HUDEP-2 (cell line): Measurements from ENCODE around the gene NCKAP1.
"Not testable (repeated sequence)": the region's sequence is repeated elsewhere in the genome, so short reads cannot be mapped to it uniquely, and the experiment has no call there.

Source experiments
- DNase-seq, 76 experiments: peaks; one replicate each; lab custom pipeline; 2025; ENCODE audit not compliant: unreplicated experiment in 76 of 76; lab: John Stamatoyannopoulos, UW

Gene NCKAP1

DNA sequence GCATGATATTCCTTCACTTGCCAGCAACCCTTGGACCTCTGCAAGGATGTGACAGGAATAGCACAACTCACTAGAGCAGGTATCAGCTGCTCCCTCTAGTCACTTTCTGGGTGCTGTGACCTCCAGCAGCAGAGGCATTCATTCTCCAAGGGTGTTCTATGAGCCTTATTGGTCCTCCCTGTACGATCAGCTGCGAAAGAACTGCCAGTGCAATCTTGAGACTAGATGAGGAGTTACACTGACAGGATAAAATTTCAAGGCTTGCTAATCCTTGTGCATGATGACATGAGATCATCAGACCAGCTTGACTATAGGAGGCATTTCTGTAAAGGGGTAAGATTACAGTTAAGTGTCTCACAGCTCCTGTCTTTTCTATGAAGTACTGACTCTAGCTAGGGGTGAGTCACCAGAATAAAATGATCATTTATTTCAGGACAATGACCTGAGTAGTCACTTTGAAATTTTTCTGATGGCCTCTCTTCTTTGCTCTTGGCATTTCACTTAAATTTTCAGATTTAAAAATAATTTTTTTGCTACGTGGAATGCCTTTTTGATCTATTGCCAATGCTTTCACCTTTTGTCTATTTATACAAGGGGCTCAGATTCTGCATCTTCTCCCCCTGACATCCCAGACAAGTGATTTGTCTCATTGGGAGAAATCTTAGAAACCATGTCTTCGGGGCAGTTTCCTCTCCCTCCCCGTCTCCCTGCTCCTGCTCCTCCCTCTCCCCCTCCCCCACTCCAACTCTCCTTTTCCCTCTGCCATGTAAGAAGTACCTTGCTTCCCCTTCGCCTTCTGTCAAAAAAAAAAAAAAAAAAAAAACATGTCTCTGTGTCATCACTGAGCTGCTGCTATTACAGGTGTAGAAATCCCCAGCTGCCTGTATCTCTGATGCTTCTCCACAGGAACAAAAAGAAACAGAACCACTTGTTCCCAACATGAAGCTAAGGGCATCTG is 122.6 kb downstream of the NCKAP1 start:
- DNase-seq: no peak

DNA sequence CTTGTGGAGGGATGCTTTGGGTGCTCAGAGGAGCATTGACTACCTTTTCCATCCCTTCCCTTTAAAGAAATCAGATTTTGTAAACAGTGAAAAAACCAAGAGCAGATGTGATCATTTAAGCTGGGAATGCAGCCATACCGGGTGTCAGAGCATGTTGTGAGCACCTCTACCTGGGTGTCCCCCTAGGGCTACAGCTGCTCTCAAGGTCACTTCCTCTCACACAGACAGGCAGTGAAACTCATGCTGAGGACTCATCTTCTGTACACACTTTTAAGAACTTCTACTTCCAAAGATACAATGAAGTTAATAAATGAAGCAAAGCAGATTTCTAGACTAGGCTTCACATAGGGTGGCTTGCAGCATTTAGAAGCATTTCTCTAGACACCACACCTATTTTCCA is 123.4 kb downstream of the NCKAP1 start:
- no peak for DNase-seq

GRCh38 chr2:182913064-182913463 is 125.2 kb downstream of the NCKAP1 start:
- no peak for DNase-seq

GRCh38 chr2:182912518-182912915 is 125.7 kb downstream of the NCKAP1 start:
- DNase-seq: no peak

GRCh38 chr2:182911813-182912517 is 126.3 kb downstream of the NCKAP1 start:
- no peak for DNase-seq

DNA sequence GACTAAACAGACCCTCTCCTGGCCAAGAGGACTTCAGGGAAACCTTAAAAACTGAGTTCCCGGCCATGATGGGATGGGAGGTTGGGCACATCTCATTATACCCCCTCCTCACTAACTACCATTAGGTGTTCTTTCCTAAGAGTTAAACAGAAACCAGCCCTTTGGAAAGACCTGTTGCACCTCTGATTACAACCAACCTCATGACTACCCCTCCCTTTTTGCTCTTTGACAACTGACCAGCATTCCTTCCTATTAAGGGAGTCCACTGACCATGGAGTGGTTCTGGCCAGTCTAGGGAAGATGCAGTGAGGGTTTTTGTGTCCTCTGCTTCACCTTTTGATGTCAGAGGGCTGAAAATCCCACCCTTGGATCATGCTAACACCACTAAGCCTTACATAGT is 127.3 kb downstream of the NCKAP1 start:
- DNase-seq: no peak

DNA sequence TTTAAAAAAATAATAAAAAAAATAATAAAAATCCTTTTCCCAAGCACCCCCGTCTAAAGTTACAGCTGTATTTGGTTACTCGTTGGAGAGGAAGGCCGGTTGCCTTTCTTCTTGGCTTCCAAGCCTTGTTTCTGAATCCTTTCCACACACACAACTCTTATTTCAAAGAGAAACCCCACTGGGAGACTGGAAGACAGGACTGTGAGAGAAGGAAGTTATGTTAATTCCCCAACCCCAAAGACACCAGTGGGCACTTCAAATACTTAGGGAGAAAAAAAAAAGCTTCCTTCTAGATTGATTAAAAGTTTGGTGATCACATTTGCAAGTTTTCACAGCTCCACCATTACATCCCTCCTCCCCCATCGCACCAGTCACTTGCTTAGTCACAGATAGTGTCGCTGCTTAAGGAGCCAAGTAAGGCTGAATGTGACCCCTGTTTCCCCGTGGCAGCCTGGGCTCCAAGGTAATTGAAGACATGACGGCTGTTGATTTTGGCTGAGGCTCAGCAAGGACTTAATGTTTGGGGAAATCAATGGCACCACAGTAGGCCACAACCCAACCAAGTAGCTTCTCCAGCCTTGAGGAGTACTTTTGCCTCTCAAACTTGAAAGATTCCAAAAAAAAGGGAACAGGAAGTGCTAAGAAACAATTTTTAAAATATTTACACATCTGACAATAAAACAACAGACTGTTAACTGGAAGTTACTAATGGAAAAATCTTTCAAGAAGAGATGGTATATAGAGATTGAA is 131.0 kb downstream of the NCKAP1 start:
- DNase-seq: no peak

- no peak for DNase-seq
Measured at GRCh38 chr2:182906454-182906853, 131.8 kb downstream of the NCKAP1 start.

GRCh38 chr2:182904844-182905243 is 133.4 kb downstream of the NCKAP1 start:
- DNase-seq: no peak

GRCh38 chr2:182903566-182903965 is 134.7 kb downstream of the NCKAP1 start:
- DNase-seq: no peak

DNA sequence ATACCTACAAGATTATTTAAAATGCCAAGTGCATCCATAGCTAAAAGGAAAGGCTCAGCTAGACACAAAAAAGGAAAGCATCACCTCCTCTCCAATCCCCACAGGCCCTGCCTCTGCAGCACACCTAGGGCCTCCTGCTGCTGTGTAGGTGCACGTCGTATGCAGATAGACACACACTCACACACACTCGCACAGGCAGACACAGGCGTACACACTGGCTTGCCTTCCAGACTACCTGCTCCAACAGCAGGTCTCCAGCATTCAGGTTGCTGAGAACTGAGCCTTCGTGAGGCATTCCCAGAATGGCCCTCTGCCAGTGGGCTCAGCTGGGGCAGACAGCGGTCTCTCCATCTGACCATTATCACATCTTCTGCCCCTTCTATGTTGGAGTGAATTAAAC is 136.5 kb downstream of the NCKAP1 start:
- DNase-seq: no peak

- DNase-seq: no peak
Measured at GRCh38 chr2:182898718-182899117, 139.5 kb downstream of the NCKAP1 start.

- no peak for DNase-seq
Measured at GRCh38 chr2:182897137-182897536, 141.1 kb downstream of the NCKAP1 start.

- no peak for DNase-seq
Measured at GRCh38 chr2:182895798-182896197, 142.5 kb downstream of the NCKAP1 start.

DNA sequence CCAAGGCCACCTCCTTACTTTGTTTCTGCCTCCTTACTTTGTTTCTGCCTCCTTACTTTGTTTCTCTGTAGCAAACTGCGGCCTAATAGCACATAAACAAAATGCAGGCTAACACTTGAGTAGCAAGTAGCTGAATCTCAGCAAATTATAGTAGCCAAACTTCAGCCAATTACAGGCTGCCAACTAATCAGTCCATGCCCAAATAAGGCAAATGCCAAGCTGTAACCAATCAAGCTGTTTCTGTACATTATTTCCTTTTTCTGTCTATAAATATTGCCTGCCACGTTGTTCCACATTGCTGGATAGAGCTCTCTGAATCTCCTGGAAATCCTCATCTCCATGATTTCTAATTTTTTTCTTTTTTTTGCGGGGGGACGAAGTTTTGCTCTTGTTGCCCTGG is 143.1 kb downstream of the NCKAP1 start:
- no peak for DNase-seq

- DNase-seq: no peak
Measured at GRCh38 chr2:182894174-182894573, 144.1 kb downstream of the NCKAP1 start.

- DNase-seq: no peak
Measured at GRCh38 chr2:182893666-182894065, 144.6 kb downstream of the NCKAP1 start.

- not testable (repeated sequence) for DNase-seq
Measured at GRCh38 chr2:182893035-182893434, 145.2 kb downstream of the NCKAP1 start.

DNA sequence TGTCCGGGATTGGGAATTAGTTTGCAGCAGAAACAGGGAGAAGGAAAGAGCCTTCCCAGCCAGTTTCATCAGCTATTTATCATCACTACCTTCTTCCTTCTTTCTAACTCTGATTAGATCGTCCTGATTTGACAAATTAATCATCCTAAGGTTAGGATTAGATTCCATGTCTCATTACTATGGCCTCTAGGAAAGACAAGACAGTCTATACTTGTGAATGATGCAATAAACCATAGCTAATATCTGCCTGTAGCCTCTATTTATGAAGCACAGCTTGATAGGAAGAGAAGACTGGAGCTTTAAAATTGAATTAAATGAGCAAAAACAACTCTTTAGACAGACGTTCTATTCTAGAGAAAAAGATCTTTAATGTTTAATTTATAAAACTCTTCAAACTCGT is 146.6 kb downstream of the NCKAP1 start:
- DNase-seq: no peak

GRCh38 chr2:182890773-182891378 is 147.4 kb downstream of the NCKAP1 start:
- no peak for DNase-seq

DNA sequence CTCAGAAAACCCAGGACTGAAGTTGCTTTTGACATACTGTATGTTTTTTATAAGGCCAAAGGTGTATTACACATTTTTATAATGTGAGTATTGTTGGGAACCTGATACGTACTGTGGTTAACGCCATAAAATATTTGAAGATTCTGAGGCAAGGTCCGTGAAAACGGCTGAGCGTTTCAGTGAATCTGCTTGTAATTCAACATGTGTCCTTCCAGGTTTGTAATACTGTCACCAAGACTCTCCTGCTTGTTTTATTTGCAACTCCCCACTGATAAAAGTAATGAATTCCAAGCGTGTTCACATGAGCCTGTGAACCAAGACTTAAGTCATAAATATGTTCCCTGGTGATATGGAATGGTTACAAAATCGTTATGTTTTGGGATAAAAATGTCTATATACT is 148.0 kb downstream of the NCKAP1 start:
- no peak for DNase-seq
